ENCODE results near the gene EPB41L5. TPM values are rescaled to one million over a fixed set of nuclear protein-coding genes. Genes with fewer than 3 reads are reported as not detected.
A peak's percentile ranks its signal among the peaks of the same experiment; 100 is the strongest.

Gene EPB41L5
- total and polyA plus RNA-seq, 9 of the 15 experiments (the other 6 are each of a cell fraction or from before 2014, with no cell fraction given) = 2.3 to 14.1 (median 8.2) TPM

- no peak for TF ChIP-seq ZNF398 (CRISPR knock-in tag; IDR thresholded peaks at IDR 0.05)
Observed at GRCh38 chr2:120224735-120225548, 212.1 kb downstream of the EPB41L5 start (continued).

- intact Hi-C loops (cut with micrococcal nuclease) = no loop called here
- H3K79me2 ChIP-seq (ENCODE audit: control insufficient read depth, insufficient read depth, low read length) = peaks cover 23% of the 10 kb centered on the region
- no peaks in the 10 kb centered on the region for H4K20me1 ChIP-seq (replicated peaks; ENCODE audit: control insufficient read depth, insufficient read depth, low read length)
- ChIA-PET POLR2A (interaction anchor here (0.8 to 1.2 kb wide), 3 partner anchors 10 to 849 kb away, joined by 3 to 5 read pairs (median 4); no protein-coding TSS in a partner anchor), CTCF (ENCODE audit: low intra/inter-chr PET ratio) (no interaction called here)
- no peak overlapping the region for H3K4me2 ChIP-seq (ENCODE audit: insufficient read depth, low read length)
- H2AFZ ChIP-seq (ENCODE audit: low read depth, low read length) = no peak overlapping the region
- DNase-seq (ENCODE audit: extremely low read depth in 1 of 4, low spot score in 3 of 4) = no peak
- in situ Hi-C loops (cut with MboI) = no loop called here
- H3K27me3 ChIP-seq (ENCODE audit: control insufficient read depth in 2 of 2, insufficient read depth in 2 of 2, low read length in 2 of 2) = no peaks in the 10 kb centered on the region; a peak in 1 of 5 replicates
- no peak for TF ChIP-seq NCOR1 (IDR thresholded peaks at IDR 0.05)
- no peak for TF ChIP-seq CHD4 (IDR thresholded peaks at IDR 0.05; ENCODE audit: insufficient read depth, insufficient replicate concordance, low read depth, low read length, poor library complexity, severe bottlenecking)
- no peak for TF ChIP-seq BCLAF1 (IDR thresholded peaks at IDR 0.05; ENCODE audit: borderline replicate concordance in 1 of 2, control insufficient read depth in 1 of 2, low read depth in 2 of 2, low read length in 1 of 2)
- no peak for TF ChIP-seq COPS2 (conservative IDR thresholded peaks at IDR 0.05)
- no peak for TF ChIP-seq ZNF354B (CRISPR knock-in tag; IDR thresholded peaks at IDR 0.05)
- no peak for TF ChIP-seq ZNF398 (CRISPR knock-in tag; IDR thresholded peaks at IDR 0.05)
- no peak for TF ChIP-seq PHTF2 (CRISPR knock-in tag; IDR thresholded peaks at IDR 0.05)
- no peak for TF ChIP-seq ATF7 (IDR thresholded peaks at IDR 0.05)
- TF ChIP-seq STAT5B (CRISPR knock-in tag; IDR thresholded peaks at IDR 0.05) = no peak
- no peak for ATAC-seq
- no peak for FAIRE-seq
- H3K4me3 ChIP-seq = no peak overlapping the region
- BruUV-seq (replicated peaks) = no TSS peak
- no peaks in the 10 kb centered on the region for H3K9me1 ChIP-seq (ENCODE audit: control insufficient read depth, insufficient read depth, low read length)
- peaks cover 16% of the 10 kb centered on the region for H3K36me3 ChIP-seq (ENCODE audit: control insufficient read depth, insufficient read depth, low read length)
- H3K9me3 ChIP-seq (replicated peaks; ENCODE audit: control insufficient read depth, insufficient read depth, low read depth, low read length) = 0 out of 2 replicates have a peak, but pooled peaks cover 2% of the 10 kb centered on the region
- WGBS (ENCODE audit: insufficient coverage, low coverage, missing lambda C conversion rate) = 60% methylated on average over 7 of the region's 9 CpGs
- H3K4me1 ChIP-seq (replicated peaks in 1 of 2; ENCODE audit: control insufficient read depth in 2 of 2, insufficient read depth in 2 of 2, low read length in 2 of 2) = peaks cover 34 to 37% of the 10 kb centered on the region in 2 experiments
- peak overlapping the region in 1 of 2 experiments; percentile 45; a peak in 1 of 4 replicates for H3K9ac ChIP-seq (ENCODE audit: insufficient read depth in 1 of 2, low read depth in 2 of 2, low read length in 2 of 2)
- no peak overlapping the region for H3K27ac ChIP-seq (ENCODE audit: extremely low read depth, low read depth, low read length)
Observed at GRCh38 chr2:120225549-120226065, 212.7 kb downstream of the EPB41L5 start.
